Gastrocnemius medialis (tissue), 4 donors: ENCODE measurements around the gene TGFBR3L. TPM values are rescaled to one million over a fixed set of nuclear protein-coding genes. Genes with fewer than 3 reads are reported as not detected.
A peak's percentile ranks its signal among the peaks of the same experiment; 100 is the strongest.
"Not testable (repeated sequence)": the region's sequence is repeated elsewhere in the genome, so short reads cannot be mapped to it uniquely, and the experiment has no call there.

Source experiments
- ATAC-seq, 2 donors: fragments of 150-250 bp; one replicate each; pipeline ENCODE4 v1.9.1; 2016
- DNase-seq, 2 donors: peaks; one replicate each; pipeline ENCODE4 v3.0.0-alpha.2; 2019
- H3K27ac ChIP-seq, 4 donors: fragments of 200-600 bp; sonication (generic); 1 replicate in 1 of 4; 2 replicates in 3 of 4; pipeline ENCODE4 v1.5.1; 2016 to 2018; ENCODE audit warnings: mild to moderate bottlenecking in 2 of 4, moderate library complexity in 1 of 4
- H3K27me3 ChIP-seq, 3 donors: fragments of 200-600 bp; sonication (generic) in 2 of 3; 1 replicate in 1 of 3; 2 replicates in 2 of 3; pipeline versions ENCODE4 v1.5.1 to v1.6.0; 2016 to 2019; ENCODE audit warnings: mild to moderate bottlenecking in 1 of 3, moderate library complexity in 1 of 3
- H3K36me3 ChIP-seq, 2 donors: fragments of 200-600 bp; sonication (generic) in 1 of 2; one replicate each; pipeline ENCODE4 v1.5.1; 2017 to 2018
- H3K4me1 ChIP-seq, 2 donors: fragments of 200-600 bp; sonication (generic) in 1 of 2; one replicate each; pipeline ENCODE4 v1.5.1; 2016 to 2017; ENCODE audit warnings: mild to moderate bottlenecking in 2 of 2
- H3K4me3 ChIP-seq, 4 donors: fragments of 200-600 bp; sonication (generic) in 3 of 4; 1 replicate in 1 of 4; 2 replicates in 3 of 4; pipeline ENCODE4 v1.5.1; 2016 to 2019; ENCODE audit warnings: mild to moderate bottlenecking in 2 of 4
- H3K9me3 ChIP-seq, 3 donors: fragments of 200-600 bp; sonication (generic) in 2 of 3; 1 replicate in 1 of 3; 2 replicates in 2 of 3; pipeline ENCODE4 v1.5.1; 2016 to 2019
- POLR2A ChIP-seq, 2 donors: fragments of 450-650 bp; IDR thresholded peaks; one replicate each; pipeline ENCODE4 v1.6.1; 2017; ENCODE audit warnings: antibody characterized with exemption in 2 of 2, mild to moderate bottlenecking in 2 of 2, moderate library complexity in 2 of 2
- in situ Hi-C, 4 donors: fragments of 200-750 bp; cut with MboI; loops; one replicate each; pipeline versions ENCODE4 v1.15.0 to v1.8.0; 2017; ENCODE audit warnings: low sequenced_read_pairs in 4 of 4
- intact Hi-C: fragments of 100-400 bp; cut with DNase I; formaldehyde crosslinking; loops from one replicate; pipeline ENCODE4 v1.15.1; 2023; ENCODE audit warnings: low total_unique reads
- total RNA-seq, 4 donors: library from RNA; depleted of rRNA; stranded (reverse); fragments of >200 nt; gene quantifications; one replicate each; pipeline versions ENCODE4 v1.1.0 to v1.2.3, GENCODE V29; 2016
- TF ChIP-seq, protein P1 (sequence below), 5 experiments: fragments of 450-650 bp in 3 of 5; fragments of 200-600 bp in 2 of 5; sonication (generic) in 2 of 5; IDR thresholded peaks in 4 of 5; conservative IDR thresholded peaks in 1 of 5; 1 replicate in 4 of 5; 2 replicates in 1 of 5; pipeline ENCODE4 v1.5.1; 2016 to 2019; ENCODE audit warnings: antibody characterized with exemption in 5 of 5, mild to moderate bottlenecking in 3 of 5, moderate library complexity in 3 of 5

Gene TGFBR3L
- total RNA-seq, 4 donors from 2014 or later, result 0.62 to 2.6 (median 1.5) TPM; not detected in 1

DNA sequence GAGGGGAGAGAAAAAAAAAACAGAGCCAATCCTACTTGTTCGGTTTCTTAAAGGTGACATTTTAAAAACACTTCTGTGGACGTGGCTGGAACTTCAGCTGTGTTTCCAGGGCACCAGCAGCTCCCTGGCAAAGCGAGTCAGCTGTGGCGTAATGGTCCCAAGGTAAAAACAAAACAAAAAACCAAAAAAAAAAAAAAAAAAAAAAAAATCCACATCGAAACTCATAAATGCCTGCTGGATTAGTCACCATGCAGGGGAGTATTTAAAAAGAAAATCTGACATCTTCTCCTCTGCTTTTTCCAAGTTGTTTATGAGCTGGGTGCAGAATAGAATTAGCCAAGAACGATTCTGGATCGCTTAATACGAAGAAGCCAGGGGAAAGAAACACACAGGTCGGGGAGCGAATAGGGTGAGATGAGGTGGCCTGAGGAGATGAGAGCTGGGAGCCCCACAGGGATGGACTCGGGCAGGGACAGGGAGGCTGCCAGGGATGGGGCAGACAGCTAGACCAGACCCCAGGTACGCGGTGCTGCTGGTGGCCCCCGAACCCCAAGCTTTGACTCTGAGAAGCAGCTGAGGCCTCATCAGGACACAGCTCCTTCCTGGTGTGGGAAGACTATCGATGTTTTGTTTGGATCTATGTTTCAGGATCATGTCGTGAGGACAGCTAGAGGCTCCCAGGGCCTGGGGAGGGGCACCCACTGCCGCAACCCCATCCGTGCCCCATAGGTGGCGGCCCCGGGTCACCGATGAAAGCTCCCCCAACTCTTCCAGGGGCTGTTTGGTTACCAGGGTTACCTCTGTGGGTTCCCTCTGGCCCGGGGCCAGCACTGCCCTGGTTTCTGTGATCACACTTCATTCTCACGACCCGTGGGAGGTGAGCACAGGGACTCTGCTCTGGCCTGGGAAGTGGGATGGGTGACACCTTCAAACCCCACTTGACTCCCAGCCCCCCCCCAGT, 14.4 kb downstream of the TGFBR3L start:
- TF ChIP-seq, protein P1, sequence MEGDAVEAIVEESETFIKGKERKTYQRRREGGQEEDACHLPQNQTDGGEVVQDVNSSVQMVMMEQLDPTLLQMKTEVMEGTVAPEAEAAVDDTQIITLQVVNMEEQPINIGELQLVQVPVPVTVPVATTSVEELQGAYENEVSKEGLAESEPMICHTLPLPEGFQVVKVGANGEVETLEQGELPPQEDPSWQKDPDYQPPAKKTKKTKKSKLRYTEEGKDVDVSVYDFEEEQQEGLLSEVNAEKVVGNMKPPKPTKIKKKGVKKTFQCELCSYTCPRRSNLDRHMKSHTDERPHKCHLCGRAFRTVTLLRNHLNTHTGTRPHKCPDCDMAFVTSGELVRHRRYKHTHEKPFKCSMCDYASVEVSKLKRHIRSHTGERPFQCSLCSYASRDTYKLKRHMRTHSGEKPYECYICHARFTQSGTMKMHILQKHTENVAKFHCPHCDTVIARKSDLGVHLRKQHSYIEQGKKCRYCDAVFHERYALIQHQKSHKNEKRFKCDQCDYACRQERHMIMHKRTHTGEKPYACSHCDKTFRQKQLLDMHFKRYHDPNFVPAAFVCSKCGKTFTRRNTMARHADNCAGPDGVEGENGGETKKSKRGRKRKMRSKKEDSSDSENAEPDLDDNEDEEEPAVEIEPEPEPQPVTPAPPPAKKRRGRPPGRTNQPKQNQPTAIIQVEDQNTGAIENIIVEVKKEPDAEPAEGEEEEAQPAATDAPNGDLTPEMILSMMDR (IDR thresholded peaks at IDR 0.05 in 4 of 5, conservative IDR thresholded peaks at IDR 0.05 in 1 of 5), result no peak
- TF ChIP-seq POLR2A (IDR thresholded peaks at IDR 0.05), result no peak
- Histone ChIP-seq H3K27me3 (peaks cover 0 to 6% (median 0%) of the 10 kb centered on the region in 3 donors), H3K4me1 (peaks cover 5 to 20% of the 10 kb centered on the region in 2 donors), H3K4me3 (no peak overlapping the region), H3K9me3 (no peaks in the 10 kb centered on the region), H3K36me3 (peaks cover 0 to 37% of the 10 kb centered on the region in 2 donors), H3K27ac (peak overlapping the region; percentile 63 to 78 (median 71))
- in situ Hi-C loops (no loop called here), intact Hi-C loops (no loop called here)
- peak; percentile 43 for ATAC-seq
- no peak for DNase-seq

DNA sequence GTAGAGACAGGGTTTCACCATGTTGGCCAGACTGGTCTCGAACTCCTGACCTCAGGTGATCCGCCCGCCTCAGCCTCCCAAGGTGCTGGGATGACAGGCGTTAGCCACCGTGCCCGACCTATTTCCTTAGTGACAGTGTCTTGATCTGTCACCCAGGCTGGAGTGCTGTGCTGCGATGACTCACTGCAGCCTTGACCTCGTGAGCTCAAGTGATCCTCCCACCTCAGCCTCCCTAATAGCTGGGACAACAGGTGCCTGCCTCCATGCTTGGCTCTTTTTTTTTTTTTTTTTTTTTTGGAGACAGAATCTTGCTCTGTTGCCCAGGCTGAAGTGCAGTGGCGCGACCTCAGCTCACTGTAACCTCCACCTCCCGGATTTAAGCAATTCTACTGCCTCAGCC, 15.4 kb downstream of the TGFBR3L start:
- in situ Hi-C loops, H3K27me3 ChIP-seq, DNase-seq, H3K4me3 ChIP-seq, intact Hi-C loops, ATAC-seq, H3K9me3 ChIP-seq: not testable (repeated sequence)
- Histone ChIP-seq H3K27ac (peak overlapping the region in 1 of 4 donors; percentile 78), H3K4me1 (peaks cover 5 to 16% of the 10 kb centered on the region in 2 donors), H3K36me3 (peaks cover 0 to 47% of the 10 kb centered on the region in 2 donors)

DNA sequence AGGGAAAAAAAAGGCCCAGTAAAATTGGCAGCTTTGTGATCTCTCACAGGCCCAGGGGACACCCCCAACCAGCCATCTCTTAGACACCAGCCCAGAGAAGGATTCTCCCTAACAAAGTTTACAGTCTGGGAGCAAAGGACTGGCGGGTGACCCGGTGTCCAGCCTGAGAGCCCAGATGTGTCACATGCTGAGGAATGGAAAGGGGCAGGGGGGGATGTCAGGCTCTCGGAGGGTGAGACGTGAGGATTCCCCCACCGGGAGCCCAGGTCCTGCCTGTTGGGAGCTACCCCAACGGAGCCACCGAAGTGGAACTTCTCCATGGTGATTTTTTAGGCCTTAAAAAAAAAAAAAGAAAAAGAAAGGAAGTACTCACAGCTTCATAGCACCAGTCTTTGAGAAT, 16.1 kb downstream of the TGFBR3L start:
- in situ Hi-C loops (no loop called here), intact Hi-C loops (no loop called here)
- TF ChIP-seq, protein P1 (IDR thresholded peaks at IDR 0.05 in 4 of 5, conservative IDR thresholded peaks at IDR 0.05 in 1 of 5), result no peak
- no peak for TF ChIP-seq POLR2A (IDR thresholded peaks at IDR 0.05)
- no peak overlapping the region for H3K4me3 ChIP-seq
- no peaks in the 10 kb centered on the region for H3K9me3 ChIP-seq
- DNase-seq (no peak), ATAC-seq (no peak)
- peaks cover 5 to 16% of the 10 kb centered on the region in 2 donors for H3K4me1 ChIP-seq
- peaks cover 0 to 55% of the 10 kb centered on the region in 2 donors for H3K36me3 ChIP-seq
- no peak overlapping the region for H3K27ac ChIP-seq
- no peaks in the 10 kb centered on the region for H3K27me3 ChIP-seq

DNA sequence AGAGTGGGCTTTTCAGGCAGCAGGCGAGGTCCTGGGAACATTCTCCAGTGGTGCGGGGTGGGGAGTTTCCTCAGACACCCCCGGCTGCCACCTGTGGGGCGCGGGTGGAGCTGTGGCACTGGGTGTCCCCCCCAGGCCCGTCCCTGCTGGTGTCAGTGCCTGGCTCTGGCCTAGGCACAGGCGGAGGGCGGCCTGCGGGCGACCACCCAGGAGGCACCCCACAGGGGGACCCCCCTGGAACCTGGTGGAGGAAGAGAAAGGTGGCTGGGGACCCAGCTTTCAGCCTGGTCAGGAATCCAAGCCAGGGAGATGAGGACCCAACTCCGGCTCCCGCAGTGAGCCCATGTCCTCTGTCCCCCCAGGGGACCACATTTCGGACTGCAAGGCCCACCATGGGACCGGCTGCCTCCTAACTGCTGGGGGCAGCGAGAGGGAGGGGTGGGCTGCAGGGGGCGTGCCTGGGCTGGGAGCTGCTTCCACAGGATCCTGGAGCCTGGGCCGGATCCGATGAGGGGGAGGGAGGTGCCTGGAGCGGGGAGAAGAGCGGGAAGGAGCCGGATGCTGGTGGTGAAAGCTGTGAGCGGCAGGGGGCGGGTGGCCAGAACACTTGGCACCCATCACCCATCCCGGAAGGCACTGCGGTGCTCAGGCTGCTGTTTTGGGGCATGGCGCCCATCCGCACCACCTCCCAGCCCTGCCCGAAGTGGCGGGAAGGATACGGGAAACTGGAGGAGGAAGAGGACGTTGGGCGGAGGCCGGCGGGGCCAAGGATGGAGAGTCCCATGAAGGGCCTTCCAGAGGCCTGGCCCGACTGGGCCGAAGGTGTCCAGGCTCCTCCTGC, 16.8 kb downstream of the TGFBR3L start:
- TF ChIP-seq POLR2A (IDR thresholded peaks at IDR 0.05), result no peak
- TF ChIP-seq, protein P1 (IDR thresholded peaks at IDR 0.05 in 4 of 5, conservative IDR thresholded peaks at IDR 0.05 in 1 of 5), result no peak
- peak overlapping the region in 1 of 4 donors; percentile 41 for H3K27ac ChIP-seq

More for the DNA sequence above, 16.8 kb downstream of the TGFBR3L start:
- DNase-seq (no peak), ATAC-seq (no peak)
- intact Hi-C loops (no loop called here), in situ Hi-C loops (no loop called here)
- Histone ChIP-seq H3K9me3 (no peaks in the 10 kb centered on the region), H3K4me3 (no peak overlapping the region), H3K27me3 (no peaks in the 10 kb centered on the region), H3K36me3 (peaks cover 0 to 61% of the 10 kb centered on the region in 2 donors), H3K4me1 (peaks cover 5 to 13% of the 10 kb centered on the region in 2 donors)
